GM19240 (cell line): Measurements from ENCODE around the gene NUP133.
A peak's percentile ranks its signal among the peaks of the same experiment; 100 is the strongest.
"Not testable (repeated sequence)": the region's sequence is repeated elsewhere in the genome, so short reads cannot be mapped to it uniquely, and the experiment has no call there.

Experiments
- DNase-seq: peaks from one replicate; pipeline ENCODE4 v3.0.0; 2011; ENCODE audit warnings: low spot score; ENCODE audit not compliant: insufficient read length

The NUP133 gene

DNA sequence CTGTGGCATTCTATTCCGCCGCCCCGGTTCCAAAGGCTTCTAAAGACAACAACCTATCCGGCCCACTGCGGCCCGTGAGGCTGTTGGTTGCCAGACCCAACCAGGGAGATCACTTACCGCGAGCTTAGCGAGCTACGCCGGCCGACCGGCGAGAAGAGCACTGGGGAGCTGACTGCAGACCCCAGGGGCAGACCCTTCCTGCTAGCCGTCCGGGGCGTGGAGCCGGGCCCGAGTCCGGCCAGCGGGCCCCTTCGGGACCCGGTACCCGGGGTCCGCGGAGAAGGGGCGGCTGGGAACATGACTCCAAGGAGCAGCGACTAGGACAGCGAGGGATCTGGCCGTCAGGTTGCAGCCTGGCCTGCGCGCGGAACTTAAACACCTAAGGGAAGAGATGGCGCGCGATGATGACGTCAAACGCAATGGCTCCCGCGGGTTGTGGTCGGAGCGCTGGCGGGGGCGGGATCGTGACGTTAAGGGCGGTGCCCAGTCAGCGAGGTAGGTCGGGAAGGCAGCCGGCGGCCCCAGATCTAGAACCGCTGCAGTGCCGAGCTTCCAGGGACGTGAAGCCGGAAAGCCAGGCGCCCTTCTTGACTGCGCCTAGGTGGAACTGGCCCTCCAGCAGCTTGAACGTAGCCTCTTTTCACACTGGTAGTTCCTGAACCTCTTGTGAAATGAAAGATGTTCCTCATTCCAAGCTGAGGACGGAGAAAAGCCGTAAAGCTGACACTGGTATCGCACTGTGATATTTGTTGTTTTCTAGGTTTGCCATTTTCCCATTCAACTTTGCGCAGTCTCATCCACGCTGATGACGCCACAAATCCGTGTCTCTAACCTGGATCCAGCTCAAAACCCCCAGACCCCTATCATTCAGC, at the start of gene NUP133:
NUP133 (minus strand) TSS at position 391 of the 872 bp plus-strand sequence; CDS start at position 299, 92 bp downstream.
- peak; percentile 80 for DNase-seq

DNA sequence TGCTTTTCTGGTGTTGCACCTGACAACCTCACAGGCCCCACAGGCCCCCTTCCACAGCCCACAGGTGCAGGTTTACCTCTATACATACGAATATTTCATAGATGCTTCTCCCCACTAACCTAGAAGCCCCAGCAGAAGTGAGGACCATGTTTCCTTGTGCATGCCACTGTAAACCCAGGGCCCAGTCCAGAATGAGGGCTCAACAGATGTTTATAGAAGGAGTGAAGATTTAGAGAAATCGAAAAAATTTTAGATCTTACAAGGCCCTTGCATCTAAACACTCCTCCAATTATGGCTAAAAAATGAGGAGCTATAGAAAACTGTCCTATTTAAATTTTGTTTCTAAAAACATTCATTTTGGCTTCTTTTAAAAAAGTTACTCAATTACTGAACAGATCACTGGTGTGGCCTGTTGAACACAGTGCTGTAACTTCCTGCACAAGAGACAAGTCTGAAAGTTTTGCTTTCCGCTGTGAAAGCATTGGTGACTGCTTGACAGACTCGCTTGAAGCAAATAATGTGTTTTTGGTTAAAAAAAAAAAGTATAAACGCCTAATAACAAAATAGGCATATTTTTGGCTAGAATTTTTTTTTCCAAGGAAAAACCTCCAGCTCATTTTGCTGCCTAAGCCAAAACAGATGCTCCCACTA, 49.2 kb upstream of the NUP133 start:
- no peak for DNase-seq

DNA sequence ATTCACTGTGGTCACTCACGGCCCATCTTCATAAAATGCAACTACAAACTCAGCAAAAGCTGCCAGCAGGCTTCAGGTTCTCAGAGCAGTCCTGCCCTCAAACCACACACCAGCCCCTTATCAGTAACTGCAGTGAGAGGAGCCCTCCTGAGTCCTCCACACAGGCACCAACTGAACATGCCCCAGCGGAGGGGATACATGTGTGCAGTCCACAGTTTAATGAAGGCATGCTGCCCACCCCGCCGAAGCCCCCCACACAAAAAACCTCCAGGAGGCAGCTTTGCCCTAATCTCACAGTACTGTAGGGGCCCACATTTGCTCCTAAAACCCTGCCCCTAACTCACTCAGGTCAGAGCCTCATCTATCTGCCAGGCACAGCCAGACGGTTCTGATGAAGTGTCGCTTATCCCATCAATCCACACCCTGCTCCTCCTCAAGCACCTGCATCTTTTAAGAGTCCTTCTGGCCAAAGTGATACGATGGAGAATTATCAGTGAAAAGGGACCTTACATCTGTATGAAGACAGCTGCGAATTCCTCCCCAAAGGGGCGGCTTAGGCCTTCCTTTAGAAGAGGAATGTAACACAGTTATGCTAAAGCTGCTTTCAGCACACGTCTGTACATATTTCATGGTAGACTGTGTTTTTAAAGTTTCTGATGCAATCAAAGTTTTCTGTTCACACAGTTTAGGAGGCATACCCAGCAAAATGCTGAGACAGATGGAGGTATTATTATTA, 46.9 kb upstream of the NUP133 start:
- DNase-seq: no peak

DNA sequence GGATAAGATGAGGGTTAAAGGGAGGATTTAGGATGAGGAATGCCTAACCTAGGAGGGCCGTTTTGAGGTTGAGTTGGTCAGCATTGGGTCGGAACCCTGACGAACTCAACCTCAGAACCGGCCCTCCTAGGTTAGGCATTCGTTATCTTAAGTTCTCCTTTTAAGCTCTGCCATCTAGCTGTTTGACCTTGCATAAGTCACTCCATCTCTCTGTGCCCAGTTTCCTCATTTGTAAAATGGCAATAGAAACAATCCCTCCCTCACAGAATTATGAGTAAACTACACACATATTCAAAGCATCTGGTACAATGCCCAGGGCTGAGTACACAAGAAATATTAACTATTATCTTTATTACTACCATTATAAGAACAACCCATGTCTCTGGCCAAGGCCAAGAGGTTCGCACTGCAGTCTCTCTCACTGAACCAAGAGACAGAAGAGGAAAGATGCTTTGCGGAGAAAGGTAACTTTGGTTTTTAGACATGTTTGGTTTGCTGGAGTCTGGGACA, 45.5 kb upstream of the NUP133 start:
- no peak for DNase-seq

DNA sequence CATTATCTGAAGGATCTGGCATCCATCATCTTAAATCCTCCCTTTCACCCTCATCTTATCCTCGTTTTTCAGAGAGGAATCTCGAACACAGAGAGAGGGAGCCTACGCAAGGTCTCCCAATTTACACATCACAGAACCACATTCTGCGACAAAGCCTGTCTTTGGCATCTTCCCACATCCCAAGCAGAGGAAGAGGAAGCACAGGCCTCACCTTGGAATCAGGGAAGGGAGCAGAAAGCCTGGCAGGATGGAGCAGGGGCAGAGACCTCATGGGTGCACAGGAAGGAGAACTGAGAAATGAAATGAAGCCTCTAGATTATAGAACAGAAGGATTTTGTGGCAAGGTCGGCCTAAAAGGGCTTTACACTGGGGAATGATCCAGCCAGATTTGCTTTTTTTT, 44.6 kb upstream of the NUP133 start:
- DNase-seq: no peak

DNA sequence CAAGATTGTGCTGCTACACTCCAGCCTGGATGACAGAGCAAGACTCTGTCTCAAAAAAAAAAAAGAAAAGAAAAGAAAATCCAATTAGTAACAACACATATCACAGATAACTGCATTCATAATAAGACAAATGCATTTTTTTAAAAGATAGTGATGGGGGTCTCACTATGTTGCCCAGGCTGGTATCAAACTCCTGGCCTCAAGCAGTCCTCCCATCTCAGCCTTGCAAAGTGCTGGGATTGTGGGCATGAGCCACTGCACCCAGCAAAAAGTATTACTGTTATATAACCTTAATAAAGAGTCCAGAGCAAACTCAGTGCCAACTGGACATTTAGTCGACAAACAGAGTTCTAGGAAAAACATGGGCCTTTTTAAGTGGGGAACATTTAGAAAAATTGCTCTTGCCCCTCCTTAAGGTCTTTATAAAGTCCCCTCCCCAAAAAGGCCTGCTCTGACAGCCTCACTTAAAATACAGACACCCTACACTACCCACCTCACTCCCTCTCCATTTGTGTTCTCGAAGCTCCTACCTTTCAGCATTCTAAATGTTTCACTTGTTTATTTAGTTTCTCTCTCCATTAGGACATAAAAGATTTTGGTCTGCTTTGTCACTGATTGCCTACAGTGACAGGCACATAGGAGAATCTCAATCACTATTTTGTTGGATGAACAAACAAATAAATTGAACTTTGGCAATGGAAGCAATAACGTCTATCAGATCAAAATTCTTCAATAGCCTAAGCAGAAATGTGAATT, 42.8 kb upstream of the NUP133 start:
- no peak for DNase-seq

DNA sequence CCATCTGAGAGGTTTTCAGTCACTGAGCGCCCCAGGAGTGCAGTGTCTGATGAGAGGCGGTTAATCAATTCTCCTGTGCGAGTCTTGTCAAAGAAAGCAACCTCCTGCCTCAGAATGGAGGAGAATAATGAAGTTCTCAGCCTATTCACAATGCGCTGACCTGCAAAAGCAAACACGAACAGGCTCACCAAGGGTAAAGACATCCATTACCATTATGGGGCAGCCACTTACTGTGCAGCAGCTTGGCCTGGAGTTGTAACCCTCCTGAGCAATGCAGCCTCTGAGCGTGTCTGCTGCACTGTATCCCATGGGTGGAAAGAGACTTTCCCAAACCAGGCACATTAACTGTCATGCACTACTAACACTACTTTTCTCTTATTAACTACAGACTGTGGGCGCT, 39.4 kb upstream of the NUP133 start:
- no peak for DNase-seq

DNA sequence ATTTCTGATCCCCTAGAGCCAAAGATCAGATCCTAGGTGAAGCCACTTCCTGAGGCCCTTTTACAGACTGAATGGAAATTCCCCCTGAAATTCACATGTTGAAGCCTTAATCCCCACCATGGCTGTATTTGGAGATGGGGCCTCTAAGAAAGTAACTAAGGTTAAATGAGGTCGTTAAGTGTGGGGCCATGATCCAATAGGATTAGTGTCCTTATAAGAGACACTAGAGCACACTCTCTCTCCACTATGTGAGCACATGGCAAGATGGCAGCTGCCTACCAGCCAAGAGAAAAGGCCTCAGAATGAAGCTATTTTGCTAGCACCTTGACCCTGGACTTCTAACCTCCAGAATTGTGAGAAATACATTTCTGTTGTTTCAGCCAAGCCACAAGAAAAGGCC, 36.4 kb upstream of the NUP133 start:
- no peak for DNase-seq

DNA sequence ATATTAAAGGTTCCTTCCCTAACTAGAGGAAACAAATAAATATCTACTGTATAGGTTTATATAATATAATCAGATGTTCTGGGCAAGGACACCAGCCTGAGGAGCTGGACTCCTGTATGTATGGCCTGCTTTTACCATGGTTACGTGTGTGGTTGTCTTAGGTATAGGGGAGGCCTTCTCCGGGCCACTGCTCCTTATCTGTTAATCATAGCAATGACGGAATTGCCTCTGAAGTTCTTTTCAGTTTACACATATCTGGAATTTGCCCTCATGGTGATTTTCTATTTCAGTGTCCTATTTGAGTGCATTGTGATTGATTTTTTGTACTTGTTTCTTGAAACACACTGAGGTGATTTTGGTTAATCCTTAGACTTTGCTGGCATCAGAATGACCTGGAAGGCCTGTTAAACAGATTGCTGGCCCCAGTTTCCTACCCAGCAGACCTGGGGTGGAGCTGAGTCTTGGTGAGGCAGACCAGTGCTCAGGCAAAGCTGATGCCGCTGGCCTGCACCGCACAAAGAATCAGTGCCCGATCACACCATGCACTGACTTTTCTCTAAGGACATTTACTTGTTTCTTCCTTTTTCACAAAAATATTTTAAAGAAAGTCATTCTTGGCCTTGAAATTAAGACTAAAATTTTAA, 31.8 kb upstream of the NUP133 start:
- DNase-seq: no peak

DNA sequence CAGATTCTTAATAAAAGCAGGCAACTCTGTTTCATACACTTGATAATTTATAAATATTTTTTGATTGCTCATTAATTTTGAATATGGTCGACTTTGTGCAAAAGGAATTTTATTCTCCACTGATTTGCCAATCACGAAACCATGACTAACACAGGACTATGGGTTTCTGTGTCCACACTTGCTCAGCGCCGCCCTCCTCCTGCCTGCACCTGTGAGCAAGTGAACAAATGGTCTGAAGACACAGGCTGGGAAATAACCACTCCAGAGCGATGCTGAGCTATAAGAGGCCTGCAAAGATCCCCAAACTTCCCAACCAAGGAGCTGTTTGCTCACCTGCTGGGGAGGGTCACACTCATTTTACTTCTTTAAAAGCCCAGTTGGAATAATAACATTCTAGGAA, 30.8 kb upstream of the NUP133 start:
- DNase-seq: no peak

DNA sequence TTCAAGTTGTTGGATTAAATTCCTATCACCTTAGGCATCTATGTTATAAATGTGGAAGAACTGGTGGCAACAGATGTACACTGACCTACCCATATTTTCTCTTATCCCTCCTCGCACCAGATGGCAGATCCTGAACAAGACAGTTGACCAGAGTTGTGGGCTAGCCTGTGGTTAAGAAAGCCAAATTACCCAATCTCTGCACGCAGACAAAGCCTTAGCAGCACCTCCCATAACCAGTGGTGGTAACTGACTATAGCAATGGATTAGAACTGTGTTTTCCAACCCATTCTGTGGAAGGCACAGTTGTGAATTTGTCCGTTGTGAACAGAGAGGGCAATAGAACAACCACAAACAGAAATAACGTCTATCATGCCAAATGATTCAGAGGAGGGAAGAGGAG, 29.8 kb upstream of the NUP133 start:
- DNase-seq: no peak

DNA sequence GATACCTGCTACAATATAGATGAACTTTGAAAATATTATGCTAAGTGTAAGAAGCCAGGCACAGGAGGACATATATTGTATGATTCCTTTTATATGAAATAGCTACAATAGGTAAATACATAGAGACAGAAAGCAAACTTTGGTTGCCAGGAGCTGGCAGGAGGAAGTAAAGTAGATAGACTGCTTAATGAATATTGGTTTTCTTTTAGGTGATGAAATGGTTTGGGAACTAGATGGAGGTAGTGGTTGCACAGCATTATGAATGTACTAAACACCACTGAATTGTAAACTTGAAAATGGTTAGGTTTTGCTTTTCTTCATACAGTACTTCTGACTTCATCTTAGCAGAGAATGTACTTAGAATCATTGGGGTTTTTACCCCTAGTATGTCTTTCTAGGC, 28.8 kb upstream of the NUP133 start:
- no peak for DNase-seq

DNA sequence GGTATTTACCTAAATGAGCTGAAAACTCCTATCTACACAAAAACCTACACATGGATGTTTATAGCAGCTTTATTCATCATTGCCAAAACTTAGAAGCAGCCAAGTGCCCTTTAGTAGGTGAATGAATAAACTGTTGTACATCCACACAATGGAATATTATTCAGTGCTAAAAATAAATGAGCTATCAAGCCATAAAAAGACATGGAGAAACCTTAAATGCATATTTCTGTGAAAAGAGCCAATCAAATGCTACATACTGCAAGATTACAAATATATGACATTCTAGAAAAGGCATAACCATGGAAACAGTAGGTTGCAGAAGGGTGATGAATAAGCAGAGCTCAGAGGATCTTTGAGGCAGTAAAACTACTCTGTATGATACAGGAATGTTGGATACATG, 27.1 kb upstream of the NUP133 start:
- no peak for DNase-seq

DNA sequence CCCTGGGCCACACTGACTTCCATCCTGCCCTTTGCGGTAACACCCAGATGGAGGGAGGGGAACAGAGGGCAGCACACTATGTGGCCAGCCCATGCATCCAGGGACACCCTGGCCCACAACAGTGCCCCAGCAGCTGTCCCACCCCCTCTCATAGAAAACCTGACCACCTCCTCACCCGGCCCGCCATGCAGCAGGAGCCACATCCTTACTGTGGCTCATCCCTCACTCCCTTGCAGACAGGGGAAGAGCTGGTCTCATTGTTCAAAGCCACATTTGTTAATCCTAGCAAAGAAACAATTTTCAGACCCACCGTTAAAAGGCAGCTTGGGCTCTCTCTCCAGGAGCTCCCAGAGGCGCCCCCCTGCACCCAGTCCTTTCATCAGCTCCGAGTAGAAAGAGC, 23.2 kb upstream of the NUP133 start:
- no peak for DNase-seq

DNA sequence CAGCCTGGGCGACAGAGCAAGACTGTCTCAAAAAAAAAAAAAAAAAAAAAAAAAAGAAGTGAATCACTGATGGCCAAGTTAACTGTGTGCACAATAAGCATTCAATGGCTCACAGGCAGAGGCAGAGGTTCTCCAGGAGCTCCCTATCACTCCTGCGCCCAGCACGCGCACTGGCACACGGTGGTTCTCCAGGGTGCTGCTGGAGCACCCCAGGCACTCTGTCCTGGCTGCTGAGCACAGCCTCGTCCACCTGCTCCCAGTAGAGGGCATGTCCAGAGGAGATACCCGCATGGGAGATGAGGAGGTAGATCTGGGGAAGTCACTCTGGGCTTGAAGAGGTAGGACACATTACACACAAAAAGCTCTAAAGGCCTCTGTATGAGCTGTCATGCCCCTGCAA, 21.5 kb upstream of the NUP133 start:
- no peak for DNase-seq

DNA sequence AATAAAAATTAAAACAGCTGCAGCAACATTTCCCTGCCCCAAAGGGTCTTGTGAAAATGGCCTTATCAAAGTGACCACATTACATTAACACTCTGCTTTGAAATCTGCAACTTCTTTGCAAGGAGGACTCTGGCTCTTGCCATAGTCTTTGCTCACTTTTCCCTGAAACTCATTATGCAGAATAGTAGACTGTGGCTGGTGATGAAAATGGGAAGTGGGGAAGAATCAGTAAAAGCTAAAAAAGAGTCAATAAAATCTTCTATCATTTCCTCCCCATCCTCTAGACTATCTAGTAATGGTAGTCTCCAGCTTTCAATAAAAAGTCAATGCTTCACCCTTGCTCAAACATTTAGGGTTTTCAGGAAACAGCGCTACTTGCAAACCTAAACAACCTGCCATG, 18.6 kb upstream of the NUP133 start:
- DNase-seq: no peak

DNA sequence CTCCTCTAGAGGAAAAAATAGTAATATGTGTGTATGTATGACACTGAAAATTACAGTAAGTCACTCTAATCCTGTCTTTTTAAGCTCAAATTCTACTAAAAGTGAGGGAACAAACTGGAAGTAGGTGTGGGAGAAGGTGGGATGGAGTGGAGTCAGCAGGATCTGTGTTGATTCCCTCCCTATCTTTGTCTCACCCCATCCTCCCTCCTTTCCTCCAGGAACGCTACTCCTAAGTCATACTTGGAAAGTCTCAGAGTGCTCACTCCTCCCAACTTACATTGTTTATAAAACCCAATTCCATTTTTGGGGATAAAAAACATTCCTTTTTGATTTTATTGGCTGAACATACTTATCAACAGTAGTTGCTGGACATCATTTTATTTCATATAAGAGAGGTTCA, 14.9 kb upstream of the NUP133 start:
- DNase-seq: no peak

DNA sequence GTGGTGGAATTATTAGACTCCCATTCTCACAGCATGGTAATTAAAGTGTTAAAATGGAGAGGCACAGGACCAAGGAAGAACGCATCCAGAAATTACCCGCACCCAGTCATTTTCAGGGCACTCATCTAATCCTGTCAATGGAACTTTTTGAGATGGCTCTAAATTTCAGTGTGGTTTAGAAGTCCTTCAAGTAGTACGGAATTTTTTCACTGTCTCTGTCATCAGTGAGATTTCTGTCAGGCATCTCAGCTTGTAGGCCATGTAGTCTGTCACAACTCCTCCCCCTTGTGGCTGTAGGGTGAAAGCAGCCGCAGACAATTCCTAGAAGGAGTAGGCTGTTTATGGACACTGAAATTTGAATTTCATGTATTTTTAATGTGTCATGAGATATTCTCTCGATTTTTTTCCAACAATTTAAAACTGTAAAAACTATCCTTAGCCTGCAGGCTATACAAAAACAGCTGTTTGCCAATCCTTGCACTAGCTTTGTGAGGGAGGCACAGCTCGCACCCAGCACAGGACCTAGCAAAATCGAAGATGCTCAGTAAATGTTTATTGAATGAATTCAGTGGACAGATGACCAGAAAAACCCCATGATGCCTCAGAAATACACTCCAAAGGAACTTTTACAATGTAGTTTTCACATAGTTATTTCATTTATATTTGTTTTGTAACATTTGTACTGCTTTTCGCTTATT, 6.6 kb upstream of the NUP133 start:
- DNase-seq: peak; percentile 11

DNA sequence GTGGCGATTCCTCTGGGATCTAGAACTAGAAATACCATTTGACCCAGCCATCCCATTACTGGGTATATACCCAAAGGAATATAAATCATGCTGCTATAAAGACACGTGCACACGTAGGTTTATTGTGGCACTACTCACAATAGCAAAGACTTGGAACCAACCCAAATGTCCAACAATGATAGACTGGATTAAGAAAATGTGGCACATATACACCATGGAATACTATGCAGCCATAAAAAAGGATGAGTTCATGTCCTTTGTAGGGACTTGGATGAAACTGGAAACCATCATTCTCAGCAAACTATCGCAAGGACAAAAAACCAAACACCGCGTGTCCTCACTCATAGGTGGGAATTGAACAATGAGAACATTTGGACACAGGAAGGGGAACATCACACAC, 3.5 kb upstream of the NUP133 start:
- DNase-seq: not testable (repeated sequence)

DNA sequence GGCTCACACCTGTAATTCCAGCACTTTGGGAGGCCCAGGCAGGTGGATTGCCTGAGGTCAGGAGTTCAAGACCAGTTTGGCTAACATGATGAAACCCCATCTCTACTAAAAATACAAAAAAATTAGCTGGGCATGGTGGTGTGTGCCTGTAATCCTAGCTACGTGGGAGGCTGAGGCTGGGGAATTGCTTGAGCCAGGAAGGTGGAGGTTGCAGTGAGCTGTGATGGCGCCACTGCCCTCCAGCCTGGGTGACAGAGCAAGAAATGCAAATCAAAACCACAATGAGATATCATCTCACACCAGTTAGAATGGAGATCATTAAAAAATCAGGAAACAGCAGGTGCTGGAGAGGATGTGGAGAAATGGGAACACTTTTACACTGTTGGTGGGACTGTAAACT, 3.1 kb upstream of the NUP133 start:
- DNase-seq: not testable (repeated sequence)
